A204.1 (cell line): Measurements from ENCODE around the gene HPGD.

Source experiments
- FAIRE-seq: peaks from 2 replicates; lab custom pipeline; 2012; peaks lifted over from hg19 to GRCh38; lab: Jason Lieb, UNC

HPGD gene

GRCh38 chr4:174474457-174475075 lies 47.7 kb downstream of the HPGD start:
- FAIRE-seq: no peak

DNA sequence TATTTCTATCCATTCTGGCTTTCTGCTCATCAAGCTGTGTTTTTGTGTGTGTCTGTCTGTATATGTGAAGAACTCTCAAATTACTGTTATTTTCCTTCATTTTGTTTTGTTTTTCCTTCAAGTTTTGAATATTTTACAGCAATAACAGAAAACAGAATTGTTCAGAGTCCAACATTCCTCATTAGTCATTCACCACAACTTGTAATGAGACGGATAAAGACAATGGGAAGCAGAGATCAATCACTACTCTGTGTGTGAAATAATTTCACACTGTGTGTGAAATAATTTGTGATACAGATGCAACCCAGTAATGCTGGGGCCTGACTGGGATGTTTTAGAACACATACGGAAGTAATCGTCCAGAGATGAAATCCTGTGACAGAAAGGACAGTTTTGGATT lies 55.2 kb downstream of the HPGD start:
- FAIRE-seq: no peak

DNA sequence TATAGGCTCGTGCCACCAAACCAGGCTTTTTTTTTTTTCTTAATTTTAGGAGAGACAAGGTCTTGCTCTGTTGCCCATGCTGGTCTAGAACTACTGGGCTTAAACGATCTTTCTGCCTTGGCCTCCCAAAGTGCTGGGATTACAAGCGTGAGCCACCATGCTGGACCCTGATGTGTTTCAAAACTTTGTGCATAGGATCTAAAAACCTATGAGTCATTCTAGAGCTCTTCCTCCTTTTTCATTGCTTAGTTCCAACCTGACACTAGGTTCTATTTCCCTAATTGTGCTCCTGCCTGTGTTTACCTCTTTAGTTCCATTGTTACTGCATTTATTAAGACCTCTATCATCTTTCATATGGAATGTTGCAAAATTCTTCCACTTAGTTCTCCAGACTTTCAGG lies 57.3 kb downstream of the HPGD start:
- FAIRE-seq: no peak

GRCh38 chr4:174461466-174462106 lies 60.7 kb downstream of the HPGD start:
- no peak for FAIRE-seq

- no peak for FAIRE-seq
Observed at GRCh38 chr4:174460684-174461083, 61.6 kb downstream of the HPGD start.

- no peak for FAIRE-seq
Observed at GRCh38 chr4:174457468-174457867, 64.8 kb downstream of the HPGD start.

- FAIRE-seq: no peak
Observed at GRCh38 chr4:174454815-174455473, 67.3 kb downstream of the HPGD start.

GRCh38 chr4:174451718-174452296 lies 70.5 kb downstream of the HPGD start:
- no peak for FAIRE-seq

DNA sequence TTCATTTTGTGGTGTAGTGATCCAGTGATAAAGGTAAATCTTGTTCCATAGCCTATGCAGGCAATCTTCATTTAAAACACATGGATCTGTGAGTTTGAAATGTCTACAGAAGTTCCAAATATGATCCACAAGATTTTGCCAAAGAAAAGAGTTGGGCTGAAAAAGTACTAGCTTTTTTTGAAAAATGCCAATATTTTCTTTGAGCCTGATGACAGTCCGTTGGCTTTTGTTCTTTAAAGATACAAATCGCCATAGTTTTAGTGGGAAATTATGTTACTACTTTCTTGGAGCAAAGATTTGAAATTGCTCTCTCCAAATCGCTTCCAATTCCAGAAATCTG lies 71.5 kb downstream of the HPGD start:
- no peak for FAIRE-seq

DNA sequence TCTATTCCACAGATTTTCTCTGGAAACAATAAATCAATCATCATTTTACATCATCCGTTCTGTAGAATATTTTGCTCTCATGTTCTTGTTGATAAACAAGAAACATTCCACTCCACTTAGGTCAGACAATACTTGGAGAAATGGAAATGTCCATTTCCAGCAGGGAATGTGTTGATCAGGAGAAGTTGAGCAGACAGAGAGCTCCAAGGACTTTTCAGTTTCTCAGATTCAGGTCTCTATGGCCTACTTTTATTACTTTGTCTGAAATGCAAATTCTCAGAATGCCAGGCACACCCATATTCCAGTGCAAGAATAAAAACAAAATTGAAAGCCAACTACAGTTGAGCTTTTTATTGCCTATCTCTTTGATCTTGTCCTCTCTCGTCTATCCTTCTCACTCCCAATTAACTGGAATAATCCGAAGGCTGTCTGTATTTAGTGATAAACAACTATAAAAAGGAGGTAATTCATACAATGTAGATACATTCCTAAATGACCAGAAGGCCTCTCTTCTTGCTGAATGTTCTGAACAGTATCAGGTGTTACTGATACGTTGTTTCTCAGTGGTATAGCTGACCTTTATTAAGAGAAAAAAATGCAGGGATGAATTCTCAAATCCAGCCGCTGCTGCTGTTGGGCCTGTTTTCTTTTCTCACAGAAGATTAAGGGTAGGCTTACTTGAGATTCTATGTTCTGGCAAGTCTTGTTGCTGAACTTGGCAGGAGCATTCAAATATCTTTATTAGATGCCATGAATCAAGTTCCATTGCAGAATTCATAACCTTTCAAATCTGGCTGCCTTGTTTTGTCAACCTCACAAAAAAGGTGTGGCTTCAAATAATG lies 72.1 kb downstream of the HPGD start:
- FAIRE-seq: no peak

DNA sequence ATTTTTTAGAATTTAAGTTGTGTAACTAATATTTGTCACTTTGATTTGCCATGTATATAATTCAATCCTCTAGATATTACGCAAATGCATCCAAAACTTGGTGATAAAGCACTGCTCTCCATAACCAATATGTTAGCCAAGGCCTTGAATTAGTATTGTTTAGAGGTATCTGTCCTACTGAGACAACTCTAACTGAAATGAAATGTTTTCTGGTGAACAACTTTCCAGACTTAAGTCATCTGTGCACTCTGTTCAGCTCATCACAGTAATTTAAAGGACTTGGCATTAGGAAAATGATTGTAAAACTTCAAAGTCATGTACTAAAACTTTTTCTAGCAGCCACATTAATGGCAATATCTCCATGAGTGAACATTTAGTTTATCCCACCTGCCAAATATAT lies 73.1 kb downstream of the HPGD start:
- FAIRE-seq: no peak

- FAIRE-seq: no peak
Observed at GRCh38 chr4:174444390-174444789, 77.9 kb downstream of the HPGD start.
